Measurements from ENCODE around the gene JPT2.

DNA sequence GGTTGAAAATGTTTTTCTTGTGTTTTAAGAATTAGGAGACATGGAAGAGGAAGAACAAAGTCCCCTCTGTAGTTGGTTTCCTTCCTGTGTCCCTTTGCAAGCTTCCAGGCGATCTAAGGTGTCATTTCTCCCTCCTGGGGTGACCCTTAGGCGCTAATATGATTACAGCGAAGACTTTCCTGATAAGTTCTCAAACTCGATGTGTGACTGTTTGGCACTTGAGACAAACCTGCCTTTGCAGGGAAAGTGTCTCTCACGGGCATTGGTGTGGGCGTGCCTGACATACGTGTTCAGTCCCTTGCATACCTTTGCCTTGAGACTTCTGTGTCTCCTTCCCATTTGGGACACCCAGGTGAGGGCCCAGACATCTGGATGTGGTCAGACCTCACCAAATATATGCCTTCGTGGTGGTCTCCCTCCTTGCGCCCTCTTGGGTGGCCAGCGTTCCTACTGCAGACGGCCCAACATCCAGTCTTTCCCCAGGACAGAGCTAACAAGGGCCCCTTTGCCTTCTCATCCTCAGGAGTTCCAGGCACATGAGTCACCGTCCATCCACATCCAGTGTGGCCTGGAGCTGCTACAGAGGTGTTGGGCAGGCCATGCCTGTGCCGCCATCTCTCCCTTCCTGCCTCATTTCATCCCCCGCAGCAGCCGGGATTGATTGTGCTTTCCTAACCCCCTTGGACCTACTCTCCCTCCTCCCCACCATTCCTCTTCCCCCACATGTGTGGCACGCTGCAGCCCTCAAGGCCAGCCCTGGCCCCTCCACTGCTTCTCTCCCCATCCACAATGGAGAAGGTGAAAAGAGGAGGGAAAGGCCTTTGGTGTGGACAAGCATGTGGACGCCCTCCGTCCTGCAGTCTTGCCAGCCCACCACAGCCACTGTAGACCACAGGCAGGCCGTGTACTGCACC is 3.1 kb upstream of the JPT2 start:
- no peak for TF ChIP-seq EP300 (IDR thresholded peaks at IDR 0.05; ENCODE audit: borderline replicate concordance in 1 of 2, control insufficient read depth in 1 of 2, low read depth in 2 of 2, low read length in 2 of 2)
- no peak for TF ChIP-seq CBX5 (IDR thresholded peaks at IDR 0.05; ENCODE audit: low read depth)
- no peak for TF ChIP-seq EZH2 (IDR thresholded peaks at IDR 0.05; ENCODE audit: borderline replicate concordance, control insufficient read depth, low read depth, low read length)
- no peak for TF ChIP-seq TAF1 (IDR thresholded peaks at IDR 0.05; ENCODE audit: borderline replicate concordance, low read depth, low read length)
- TF ChIP-seq POLR2A (IDR thresholded peaks at IDR 0.05; ENCODE audit: low read depth, low read length): no peak
- no peak for TF ChIP-seq SUZ12 (IDR thresholded peaks at IDR 0.05; ENCODE audit: unreplicated experiment)
- TF ChIP-seq CTCF (IDR thresholded peaks at IDR 0.05 in 2 of 3, conservative IDR thresholded peaks at IDR 0.05 in 1 of 3; ENCODE audit: control insufficient read depth in 2 of 3, extremely low read depth in 1 of 3, insufficient read depth in 1 of 3, low read depth in 3 of 3, low read length in 3 of 3): no peak
- TF ChIP-seq CHD1 (IDR thresholded peaks at IDR 0.05; ENCODE audit: low read depth, low read length): no peak
- no peak for TF ChIP-seq ELK1 (IDR thresholded peaks at IDR 0.05; ENCODE audit: low read depth, low read length)
- TF ChIP-seq TARDBP (IDR thresholded peaks at IDR 0.05; ENCODE audit: borderline replicate concordance): no peak
- no peak for TF ChIP-seq TCF3 (IDR thresholded peaks at IDR 0.05; ENCODE audit: borderline replicate concordance, insufficient read depth, low read depth, low read length)
- TF ChIP-seq HDAC2 (IDR thresholded peaks at IDR 0.05): no peak
- no peak for TF ChIP-seq SIN3A (IDR thresholded peaks at IDR 0.05; ENCODE audit: low read depth, low read length)
